Right ventricle myocardium superior (tissue), 1 donor: ENCODE data around the gene CATSPER1. TPM values are rescaled to one million over a fixed set of nuclear protein-coding genes. Genes with fewer than 3 reads are reported as not detected.
"Not testable (repeated sequence)": the region's sequence is repeated elsewhere in the genome, so short reads cannot be mapped to it uniquely, and the experiment has no call there.

ENCODE experiments used
- ATAC-seq: fragments of 200-7000 bp; cut with Tn5 transposase; one replicate; pipeline ENCODE4 v1.9.1; 2020; ENCODE audit warnings: mild to moderate bottlenecking; ENCODE audit not compliant: poor library complexity
- DNase-seq: peaks from one replicate; pipeline ENCODE4 v3.0.0-alpha.2; 2020
- intact Hi-C: fragments of 100-400 bp; cut with DNase I; formaldehyde crosslinking; loops from one replicate; pipeline ENCODE4 v1.11.2; 2022
- total RNA-seq: library from RNA; stranded (reverse); fragmentation: NEBNext Ultra II Directional; extraction: Animal tissue kit (Norgen Biotek cat#: 25700); gene quantifications from one replicate; pipeline ENCODE4 v1.2.1, GENCODE V29; 2021
- donor health status: DM: no; HTN: yes; CAD: no; lungs with severe emphysema.

CATSPER1 gene
- total RNA-seq, 1 donor from 2014 or later: not detected

- intact Hi-C loops: no loop called here
- peak; percentile 55 for ATAC-seq
- no peak for DNase-seq
Observed at GRCh38 chr11:66035653-66036333, 9.5 kb upstream of the CATSPER1 start.

- no peak for DNase-seq
- ATAC-seq: no peak
- intact Hi-C loops: no loop called here
Observed at GRCh38 chr11:66032957-66033735, 6.9 kb upstream of the CATSPER1 start.

- ATAC-seq, DNase-seq, intact Hi-C loops: not testable (repeated sequence)
Observed at GRCh38 chr11:66023186-66023440, 3.2 kb downstream of the CATSPER1 start.

- intact Hi-C loops: no loop called here
- peak; percentile 88 for DNase-seq
- peak; percentile 88 for ATAC-seq
Observed at GRCh38 chr11:66022401-66023185, 3.7 kb downstream of the CATSPER1 start.

GRCh38 chr11:66020618-66021357 lies 5.5 kb downstream of the CATSPER1 start:
- DNase-seq: peak; percentile 61

GRCh38 chr11:66020212-66020611 lies 6.1 kb downstream of the CATSPER1 start:
- intact Hi-C loops: no loop called here
- no peak for DNase-seq
- no peak for ATAC-seq

More at GRCh38 chr11:66020618-66021357, 5.5 kb downstream of the CATSPER1 start:
- peak; percentile 23 for ATAC-seq
- intact Hi-C loops: no loop called here

- ATAC-seq (no peak), DNase-seq (no peak)
- intact Hi-C loops: no loop called here
Observed at GRCh38 chr11:66017321-66017720, 9.0 kb downstream of the CATSPER1 start.

- no peak for DNase-seq
- intact Hi-C loops: no loop called here
- ATAC-seq: no peak
Observed at GRCh38 chr11:66016793-66017177, 9.5 kb downstream of the CATSPER1 start.

GRCh38 chr11:66015936-66016792 lies 10.1 kb downstream of the CATSPER1 start:
- DNase-seq: no peak
- intact Hi-C loops: no loop called here
- ATAC-seq: peak; percentile 7

- intact Hi-C loops: no loop called here
- ATAC-seq (peak; percentile 78), DNase-seq (peak; percentile 62)
Observed at GRCh38 chr11:66015454-66015881, 10.8 kb downstream of the CATSPER1 start.

GRCh38 chr11:66014804-66015453 lies 11.3 kb downstream of the CATSPER1 start:
- no peak for ATAC-seq
- DNase-seq: no peak
- intact Hi-C loops: no loop called here

- ATAC-seq (no peak), DNase-seq (no peak)
Observed at GRCh38 chr11:66013762-66014100, 12.5 kb downstream of the CATSPER1 start.

GRCh38 chr11:66012946-66013761 lies 13.1 kb downstream of the CATSPER1 start:
- intact Hi-C loops: no loop called here
- no peak for ATAC-seq
- DNase-seq: no peak

More at GRCh38 chr11:66013762-66014100, 12.5 kb downstream of the CATSPER1 start:
- intact Hi-C loops: no loop called here

GRCh38 chr11:66012371-66012945 lies 13.8 kb downstream of the CATSPER1 start:
- ATAC-seq (no peak), DNase-seq (no peak)
- intact Hi-C loops: no loop called here

- ATAC-seq: no peak
- intact Hi-C loops: no loop called here
Observed at GRCh38 chr11:66011785-66012303, 14.4 kb downstream of the CATSPER1 start, which contains the start of gene CST6. Gene CST6, plus strand, starts transcription at chr11:66012008. Its CDS starts 37 bp downstream, at chr11:66012045.

GRCh38 chr11:66011239-66011784 lies 15.0 kb downstream of the CATSPER1 start:
- intact Hi-C loops: no loop called here
- no peak for DNase-seq
- no peak for ATAC-seq

More at GRCh38 chr11:66011785-66012303, 14.4 kb downstream of the CATSPER1 start, which contains the start of gene CST6:
- DNase-seq: no peak
